HG03060 (cell line): ENCODE results near the gene S100PBP.

Experiments used
- ATAC-seq: cut with Tn5 transposase; IDR thresholded peaks from one replicate; pipeline ENCODE4 v1.9.1; 2021; ENCODE audit warnings: low read depth, moderate number of reproducible peaks; ENCODE audit not compliant: unreplicated experiment

The S100PBP gene

DNA sequence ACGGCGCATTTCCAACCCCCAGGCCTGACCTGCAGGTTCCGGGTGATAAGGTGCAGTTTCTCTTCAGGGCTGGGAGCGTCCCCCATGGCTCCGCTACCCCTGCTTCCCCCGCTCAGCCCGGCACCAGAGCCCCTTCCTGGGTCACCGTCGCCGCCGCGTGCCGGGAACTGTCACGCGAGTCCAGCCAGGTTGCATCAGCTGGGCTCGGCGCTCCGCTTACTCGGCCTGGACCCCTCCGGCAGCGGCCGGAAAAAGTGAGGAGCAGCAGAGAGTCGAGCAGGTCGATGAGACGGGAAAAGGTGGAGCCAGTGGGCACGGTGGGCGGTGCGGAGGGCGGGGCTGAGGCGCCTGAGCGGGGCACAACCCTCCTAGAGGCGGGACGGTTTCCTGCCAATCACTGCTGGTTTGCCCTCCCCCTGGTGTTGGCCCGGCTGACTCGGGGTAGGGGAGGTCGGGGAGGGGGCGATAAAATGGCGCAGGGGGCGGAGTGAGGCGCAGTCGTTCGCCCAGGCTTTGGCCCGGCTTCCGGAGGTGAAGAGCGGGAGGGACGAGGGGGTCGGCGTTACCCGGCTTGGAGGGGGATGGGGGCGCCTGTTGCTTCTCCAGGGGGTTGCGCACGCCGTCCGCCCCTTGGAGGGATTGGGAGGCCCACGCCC is at the start of gene S100PBP, which contains the start of gene YARS1:
TSS of gene S100PBP (plus strand) at position 495 of the 656 bp plus-strand sequence. CDS start 8,447 bp downstream, outside the sequence.
TSS of gene YARS1 (minus strand) at position 200 of the 656 bp plus-strand sequence. CDS start at position 86, 114 bp downstream.
- ATAC-seq = peak; percentile 73

GRCh38 chr1:32768110-32768850 is 49.2 kb upstream of the S100PBP start:
- no peak for ATAC-seq

- ATAC-seq = no peak
These were observed 47.8 kb upstream of the S100PBP start for GRCh38 chr1:32769524-32770220.

GRCh38 chr1:32770221-32770731 is 47.2 kb upstream of the S100PBP start:
- ATAC-seq = no peak

DNA sequence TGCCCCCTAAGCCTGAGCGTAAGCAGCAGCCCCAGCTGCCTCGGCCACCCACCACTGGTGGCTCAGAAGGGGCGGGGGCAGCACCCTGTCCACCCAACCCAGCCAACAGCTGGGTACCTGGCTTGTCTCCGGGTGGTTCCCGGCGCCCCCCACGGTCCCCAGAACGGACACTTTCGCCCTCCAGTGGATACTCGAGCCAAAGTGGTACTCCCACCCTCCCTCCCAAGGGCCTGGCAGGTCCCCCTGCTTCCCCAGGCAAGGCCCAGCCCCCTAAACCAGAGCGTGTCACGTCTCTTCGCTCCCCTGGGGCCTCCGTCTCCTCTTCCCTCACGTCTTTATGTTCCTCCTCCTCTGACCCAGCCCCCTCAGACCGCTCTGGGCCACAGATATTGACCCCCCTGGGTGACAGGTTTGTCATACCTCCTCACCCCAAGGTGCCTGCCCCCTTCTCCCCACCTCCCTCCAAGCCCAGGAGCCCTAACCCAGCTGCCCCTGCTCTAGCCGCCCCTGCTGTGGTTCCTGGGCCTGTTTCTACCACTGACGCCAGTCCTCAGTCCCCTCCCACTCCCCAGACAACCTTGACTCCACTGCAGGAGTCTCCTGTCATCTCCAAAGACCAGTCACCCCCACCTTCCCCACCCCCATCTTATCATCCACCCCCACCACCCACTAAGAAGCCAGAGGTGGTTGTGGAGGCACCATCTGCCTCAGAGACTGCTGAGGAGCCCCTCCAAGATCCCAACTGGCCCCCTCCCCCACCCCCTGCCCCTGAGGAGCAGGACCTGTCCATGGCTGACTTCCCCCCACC is 46.5 kb upstream of the S100PBP start:
- no peak for ATAC-seq

DNA sequence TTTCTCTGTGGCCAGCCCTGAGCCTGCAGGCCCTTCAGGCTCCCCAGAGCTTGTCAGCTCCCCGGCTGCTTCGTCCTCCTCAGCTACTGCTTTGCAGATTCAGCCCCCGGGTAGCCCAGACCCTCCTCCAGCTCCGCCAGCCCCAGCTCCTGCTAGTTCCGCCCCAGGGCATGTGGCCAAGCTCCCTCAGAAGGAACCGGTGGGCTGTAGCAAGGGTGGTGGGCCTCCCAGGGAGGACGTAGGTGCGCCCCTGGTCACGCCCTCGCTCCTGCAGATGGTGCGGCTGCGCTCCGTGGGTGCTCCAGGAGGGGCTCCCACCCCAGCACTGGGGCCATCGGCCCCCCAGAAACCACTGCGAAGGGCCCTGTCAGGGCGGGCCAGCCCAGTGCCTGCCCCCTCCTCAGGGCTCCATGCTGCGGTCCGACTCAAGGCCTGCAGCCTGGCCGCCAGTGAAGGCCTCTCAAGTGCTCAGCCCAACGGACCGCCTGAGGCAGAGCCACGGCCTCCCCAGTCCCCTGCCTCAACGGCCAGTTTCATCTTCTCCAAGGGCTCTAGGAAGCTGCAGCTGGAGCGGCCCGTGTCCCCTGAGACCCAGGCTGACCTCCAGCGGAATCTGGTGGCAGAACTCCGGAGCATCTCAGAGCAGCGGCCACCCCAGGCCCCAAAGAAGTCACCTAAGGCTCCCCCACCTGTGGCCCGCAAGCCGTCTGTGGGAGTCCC is 45.7 kb upstream of the S100PBP start:
- no peak for ATAC-seq

- ATAC-seq = no peak
These were observed 45.0 kb upstream of the S100PBP start for GRCh38 chr1:32772281-32773017.

- ATAC-seq = no peak
These were observed 44.3 kb upstream of the S100PBP start for GRCh38 chr1:32773018-32773763.

DNA sequence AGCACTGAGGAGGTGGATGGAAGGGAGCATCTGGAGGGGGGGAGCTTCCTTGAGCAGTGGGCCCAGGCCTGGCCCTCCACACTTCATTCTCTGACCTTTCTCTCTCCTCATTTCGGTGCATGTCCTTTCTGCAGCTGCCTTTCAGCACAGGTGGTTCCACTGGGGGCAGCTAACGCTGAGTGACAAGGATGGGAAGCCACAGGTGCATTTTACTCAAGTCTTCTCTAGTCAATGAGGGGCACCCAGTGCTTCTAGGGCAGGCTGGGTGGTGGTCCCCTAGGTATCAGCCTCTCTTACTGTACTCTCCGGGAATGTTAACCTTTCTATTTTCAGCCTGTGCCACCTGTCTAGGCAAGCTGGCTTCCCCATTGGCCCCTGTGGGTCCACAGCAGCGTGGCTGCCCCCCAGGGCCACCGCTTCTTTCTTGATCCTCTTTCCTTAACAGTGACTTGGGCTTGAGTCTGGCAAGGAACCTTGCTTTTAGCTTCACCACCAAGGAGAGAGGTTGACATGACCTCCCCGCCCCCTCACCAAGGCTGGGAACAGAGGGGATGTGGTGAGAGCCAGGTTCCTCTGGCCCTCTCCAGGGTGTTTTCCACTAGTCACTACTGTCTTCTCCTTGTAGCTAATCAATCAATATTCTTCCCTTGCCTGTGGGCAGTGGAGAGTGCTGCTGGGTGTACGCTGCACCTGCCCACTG is 43.5 kb upstream of the S100PBP start:
- ATAC-seq = no peak

GRCh38 chr1:32774464-32774808 is 43.0 kb upstream of the S100PBP start:
- ATAC-seq = no peak

- no peak for ATAC-seq
These were observed 42.4 kb upstream of the S100PBP start for GRCh38 chr1:32774950-32775634.

- no peak for ATAC-seq
These were observed 41.7 kb upstream of the S100PBP start for GRCh38 chr1:32775640-32776337.

GRCh38 chr1:32779242-32779641 is 38.2 kb upstream of the S100PBP start:
- ATAC-seq = no peak

- ATAC-seq = no peak
These were observed 37.4 kb upstream of the S100PBP start for GRCh38 chr1:32780005-32780404.

- no peak for ATAC-seq
These were observed 36.7 kb upstream of the S100PBP start for GRCh38 chr1:32780628-32781234.

GRCh38 chr1:32782086-32782485 is 35.4 kb upstream of the S100PBP start:
- ATAC-seq = no peak
